ENCODE data around the gene WDR12.
"Not testable (repeated sequence)": the region's sequence is repeated elsewhere in the genome, so short reads cannot be mapped to it uniquely, and the experiment has no call there.

WDR12 gene

DNA sequence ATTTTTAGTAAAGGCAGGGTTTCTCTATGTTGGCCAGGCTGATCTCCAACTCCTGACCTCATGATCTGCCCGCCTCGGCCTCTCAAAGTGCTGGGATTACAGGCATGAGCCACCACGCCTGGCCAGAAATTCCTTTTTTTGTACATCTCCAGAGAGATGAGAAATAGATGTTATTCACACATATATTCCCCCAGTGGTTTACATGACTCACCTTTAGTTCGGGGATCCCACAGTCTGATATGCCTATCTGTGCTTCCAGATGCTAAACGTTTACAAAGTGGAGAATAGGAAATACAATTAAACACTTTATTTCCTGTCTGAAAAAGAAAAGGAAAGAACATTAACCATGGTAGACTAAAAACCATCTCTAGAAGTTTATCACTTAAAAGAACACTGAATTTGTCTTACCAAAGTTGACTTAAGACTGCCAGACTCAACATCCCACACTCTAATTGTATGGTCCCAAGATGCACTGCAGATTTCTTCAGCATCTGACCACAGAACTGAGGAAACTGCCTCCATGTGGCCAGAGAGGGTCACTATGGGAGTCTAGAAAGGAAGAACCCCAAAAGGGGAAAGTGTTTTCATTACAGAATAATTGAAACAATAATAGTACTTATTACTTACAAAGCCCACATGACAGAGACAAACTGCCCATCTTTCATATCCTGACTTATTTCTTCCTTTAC lies 27.3 kb downstream of the WDR12 start:
- DNase-seq (ENCODE audit: low spot score), result peak; percentile 5

DNA sequence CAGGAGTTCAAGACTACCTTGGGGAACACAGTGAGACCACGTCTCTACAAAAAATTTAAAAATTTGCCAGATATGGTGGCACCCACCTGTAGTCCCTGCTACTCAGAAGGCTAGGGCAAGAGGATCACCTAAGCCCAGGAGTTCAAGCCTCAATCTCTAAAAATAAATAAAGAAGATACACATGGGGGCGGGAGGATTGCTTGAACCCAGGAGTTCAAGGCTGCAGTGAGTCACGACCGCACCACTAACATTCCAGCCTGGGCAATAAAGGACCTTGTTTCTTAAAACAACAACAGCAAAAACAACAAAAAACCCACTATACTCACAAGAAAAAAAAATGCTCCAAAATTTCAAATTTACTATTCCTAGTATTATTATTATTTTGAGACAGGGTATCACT lies 29.9 kb downstream of the WDR12 start:
- DNase-seq (ENCODE audit: low spot score), result no peak

DNA sequence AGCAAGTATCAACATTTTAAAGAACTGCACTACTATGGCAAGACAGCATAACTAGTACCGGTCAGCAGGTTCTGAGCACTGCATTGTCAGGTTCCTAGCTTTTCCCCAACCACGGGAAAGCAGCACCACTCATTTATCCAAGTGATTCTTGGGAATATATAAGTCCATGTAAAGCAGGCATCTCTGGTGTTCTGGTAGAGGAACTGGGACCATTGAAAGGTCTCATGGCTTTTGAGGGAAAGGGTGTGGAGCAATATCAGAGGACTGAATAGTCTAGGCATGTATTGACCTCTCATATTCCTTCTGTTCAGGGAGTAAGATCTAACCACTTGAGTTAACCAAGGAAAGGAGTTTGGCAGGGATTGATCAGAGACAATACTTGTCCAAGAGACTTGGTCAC lies 33.8 kb downstream of the WDR12 start:
- DNase-seq (ENCODE audit: low spot score), result no peak

DNA sequence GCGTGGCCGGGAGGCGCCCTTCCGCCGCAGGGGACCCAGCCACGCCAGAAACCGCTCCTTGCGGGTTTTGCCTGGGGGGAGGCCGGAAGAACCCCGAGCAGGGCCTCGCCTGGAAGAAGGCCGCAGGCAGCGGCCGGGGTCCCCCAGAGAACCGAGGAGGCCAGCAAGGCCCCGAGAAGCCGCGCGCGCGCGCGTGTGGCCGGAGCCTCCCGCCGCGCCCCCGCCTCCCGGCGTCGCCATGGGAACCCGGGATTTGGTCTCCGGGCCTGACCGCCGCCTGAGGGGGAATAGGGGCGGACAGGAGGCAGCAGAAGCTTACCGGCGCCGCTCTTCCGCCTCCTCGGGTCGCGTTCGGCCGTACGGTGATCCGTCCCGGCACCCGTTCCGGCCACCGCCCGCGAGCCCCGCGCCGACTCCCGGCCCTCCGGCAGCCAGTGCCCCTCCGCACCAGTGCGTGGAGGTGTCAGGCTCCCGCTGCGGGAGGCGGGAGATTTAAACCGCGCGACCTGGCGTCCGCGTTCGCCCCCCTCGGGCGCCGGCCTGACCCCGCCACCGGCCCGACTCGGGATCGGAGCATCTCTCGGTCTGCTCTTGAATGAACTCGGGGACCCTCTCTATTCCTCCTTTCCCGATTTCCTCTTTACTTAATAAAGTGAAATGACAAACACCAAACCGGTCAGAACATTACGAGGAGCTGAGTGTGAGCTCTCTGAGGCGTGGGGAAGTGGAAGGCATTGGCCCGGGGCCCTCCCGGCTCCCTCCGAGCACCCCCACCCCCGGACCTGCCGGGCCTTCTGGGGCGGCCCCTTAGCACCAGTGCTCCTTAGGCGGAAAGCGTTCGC lies 40.0 kb downstream of the WDR12 start, which contains the start of gene ICA1L:
TSS of gene ICA1L (minus strand) at position 467 of the 842 bp plus-strand sequence. CDS start 42,757 bp downstream, outside the sequence.
- DNase-seq (ENCODE audit: low spot score), result peak; percentile 71

DNA sequence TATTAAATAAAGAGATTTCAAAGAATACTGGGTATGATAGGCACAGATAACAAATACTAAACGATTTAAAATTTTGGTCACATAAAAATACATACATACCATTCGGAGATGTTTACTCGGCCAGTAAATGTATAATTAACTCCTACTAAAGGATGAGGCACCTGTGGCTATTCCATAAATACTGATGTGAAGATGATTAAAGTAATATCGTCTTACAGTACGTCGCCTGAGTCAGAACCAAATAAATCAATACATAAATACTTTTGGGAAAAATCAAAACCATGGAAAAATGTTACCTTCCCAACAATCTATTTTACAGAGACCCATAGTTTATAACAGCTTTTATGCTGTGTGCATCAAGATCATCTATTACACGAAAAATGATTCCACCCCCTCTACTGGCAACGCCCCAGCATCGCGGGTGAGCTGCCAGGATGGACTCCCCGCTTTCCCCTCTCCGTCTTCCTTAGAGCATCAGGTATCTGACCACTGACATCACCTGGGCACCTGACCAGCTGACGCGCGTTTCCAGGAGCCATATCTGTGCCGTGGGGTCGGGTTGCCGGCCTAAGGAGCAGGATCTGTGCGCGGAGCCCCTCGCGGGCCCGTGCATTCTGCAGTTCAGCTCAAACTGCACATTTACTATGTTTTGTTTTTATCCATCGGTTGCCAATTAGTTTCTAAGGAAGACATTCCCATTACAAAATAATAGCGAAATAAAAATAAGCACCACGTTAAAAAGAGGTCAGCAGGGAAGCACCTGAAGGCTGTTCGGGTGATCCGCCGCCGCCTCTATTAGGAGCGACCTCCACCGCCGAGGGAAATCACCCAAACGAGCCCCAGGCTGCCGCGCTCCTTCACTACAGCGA lies 40.8 kb downstream of the WDR12 start:
- peak; percentile 40 for DNase-seq (ENCODE audit: low spot score)

DNA sequence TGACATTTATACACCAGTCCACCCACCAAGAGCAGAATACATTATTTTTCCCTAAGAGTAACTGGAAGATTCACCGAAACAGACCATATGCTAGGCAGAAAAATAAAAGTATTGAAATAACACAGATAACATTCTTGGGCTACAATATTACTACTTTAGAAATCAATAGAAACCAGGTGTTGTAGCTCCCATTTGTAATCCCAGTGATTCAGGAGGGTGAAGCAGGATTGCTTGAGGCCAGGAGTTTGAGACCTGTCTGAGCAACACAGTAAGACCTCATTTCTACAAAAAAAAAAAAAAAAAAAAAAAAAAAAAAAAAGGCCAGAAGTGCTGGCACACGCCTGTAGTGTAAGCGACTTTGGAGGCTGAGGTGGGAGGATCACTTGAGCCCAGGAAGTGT lies 49.5 kb downstream of the WDR12 start:
- DNase-seq (ENCODE audit: low spot score), result no peak

DNA sequence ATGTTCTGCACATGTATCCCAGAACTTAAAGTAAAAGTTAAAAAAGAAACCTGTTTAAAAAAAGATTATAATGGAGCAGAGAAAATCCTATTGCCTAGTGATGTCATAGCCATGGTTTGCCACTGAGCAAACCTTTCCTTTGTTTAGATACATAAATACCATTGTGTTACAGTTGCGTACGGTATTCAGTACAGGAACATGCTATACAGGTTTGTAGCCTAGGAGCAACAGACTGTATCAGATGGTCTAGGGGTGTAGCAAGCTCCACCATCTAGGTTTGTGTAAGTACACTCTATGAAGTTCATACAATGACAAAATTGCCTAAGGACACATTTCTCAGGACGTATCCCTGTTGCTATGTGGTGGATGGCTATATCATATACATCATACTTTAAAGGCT lies 52.9 kb downstream of the WDR12 start:
- DNase-seq (ENCODE audit: low spot score), result no peak

DNA sequence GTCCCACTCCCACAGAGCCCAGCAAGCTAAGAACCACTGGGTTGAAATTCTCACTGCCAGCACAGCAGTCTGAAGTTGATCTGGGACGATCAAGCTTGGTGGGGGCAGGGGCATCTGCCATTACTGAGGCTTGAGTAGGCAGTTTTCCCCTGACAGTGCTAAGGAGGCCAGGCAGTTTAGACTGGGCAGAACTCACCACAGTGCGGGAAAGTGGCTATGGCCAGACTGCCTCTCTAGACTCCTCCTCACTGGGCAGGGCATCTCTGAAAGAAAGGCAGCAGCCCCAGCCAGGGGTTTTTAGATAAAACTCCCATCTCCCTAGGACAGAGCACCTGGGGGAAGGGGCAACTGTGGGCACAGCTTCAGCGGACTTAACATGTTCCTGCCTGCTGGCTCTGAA lies 62.1 kb downstream of the WDR12 start:
- DNase-seq (ENCODE audit: low spot score), result not testable (repeated sequence)

DNA sequence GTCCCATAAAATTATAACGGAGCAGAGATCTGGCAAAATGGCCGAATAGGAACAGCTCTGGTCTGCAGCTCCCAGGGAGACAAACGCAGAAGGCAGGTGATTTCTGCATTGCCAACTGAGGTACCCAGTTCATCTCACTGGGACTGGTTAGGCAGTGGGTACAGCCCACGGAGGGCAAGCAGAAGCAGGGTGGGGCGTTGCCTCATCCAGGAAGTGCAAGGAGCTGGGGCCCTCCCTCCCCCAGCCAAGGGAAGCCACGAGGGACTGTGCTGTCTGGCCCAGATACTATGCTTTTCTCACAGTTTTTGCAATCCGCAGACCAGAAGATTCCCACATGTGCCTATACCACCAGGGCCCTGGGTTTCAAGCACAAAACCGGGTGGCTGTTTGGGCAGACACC lies 62.7 kb downstream of the WDR12 start:
- no peak for DNase-seq (ENCODE audit: low spot score)

DNA sequence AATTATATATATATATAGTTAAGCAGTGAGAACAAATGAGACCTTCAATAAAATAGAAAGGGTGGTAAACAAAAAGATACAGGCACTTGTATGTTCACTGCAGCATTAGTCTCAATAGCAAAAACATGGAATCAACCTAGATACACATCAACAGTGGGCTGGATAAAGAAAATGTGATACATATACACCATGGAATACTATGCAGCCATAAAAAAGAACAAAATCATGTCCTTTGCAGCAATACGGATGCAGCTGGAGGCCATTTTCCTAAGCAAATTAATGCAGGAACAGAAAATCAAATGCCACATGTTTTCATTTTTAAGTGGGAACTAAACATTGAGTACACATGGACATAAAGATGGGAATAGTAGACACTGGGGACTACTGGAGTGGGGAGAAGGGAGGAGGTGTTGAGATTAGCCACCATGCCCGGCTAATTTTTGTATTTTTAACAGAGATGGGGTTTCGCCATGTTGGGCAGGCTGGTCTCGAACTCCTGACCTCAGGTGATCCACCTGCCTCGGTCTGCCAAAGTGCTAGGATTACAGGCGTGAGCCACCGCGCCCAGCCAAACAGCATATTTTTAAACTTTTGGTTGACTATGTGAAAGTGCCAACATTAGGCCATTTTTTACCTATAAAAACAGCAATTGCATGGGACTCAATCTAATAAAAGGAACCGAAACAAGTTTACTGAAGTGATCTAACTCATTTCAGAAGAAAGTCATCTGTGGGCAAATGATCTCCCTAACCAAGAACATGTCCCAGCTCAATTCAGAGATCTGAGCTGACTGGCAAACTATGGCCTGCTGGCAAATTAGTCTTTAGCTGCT lies 63.6 kb downstream of the WDR12 start:
- DNase-seq (ENCODE audit: low spot score), result no peak

DNA sequence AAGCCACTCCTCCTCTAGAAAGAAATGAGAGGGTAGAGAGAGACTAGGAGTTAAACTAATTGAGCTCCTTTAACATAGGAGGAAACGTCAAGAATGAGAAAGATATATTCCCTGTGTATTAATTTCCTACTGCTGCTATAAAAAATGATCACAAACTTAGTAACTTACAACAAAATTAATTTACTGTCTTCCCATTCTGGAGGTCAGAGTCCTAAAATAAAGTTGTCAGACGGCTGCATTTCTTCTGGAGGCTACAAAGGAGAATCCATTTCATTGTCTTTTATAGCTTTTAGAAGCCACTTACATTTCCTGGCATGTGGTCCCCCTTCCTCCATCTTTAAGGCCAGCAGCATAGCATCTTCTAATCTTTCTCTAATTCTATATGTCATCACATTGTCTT lies 66.8 kb downstream of the WDR12 start:
- DNase-seq (ENCODE audit: low spot score), result no peak

DNA sequence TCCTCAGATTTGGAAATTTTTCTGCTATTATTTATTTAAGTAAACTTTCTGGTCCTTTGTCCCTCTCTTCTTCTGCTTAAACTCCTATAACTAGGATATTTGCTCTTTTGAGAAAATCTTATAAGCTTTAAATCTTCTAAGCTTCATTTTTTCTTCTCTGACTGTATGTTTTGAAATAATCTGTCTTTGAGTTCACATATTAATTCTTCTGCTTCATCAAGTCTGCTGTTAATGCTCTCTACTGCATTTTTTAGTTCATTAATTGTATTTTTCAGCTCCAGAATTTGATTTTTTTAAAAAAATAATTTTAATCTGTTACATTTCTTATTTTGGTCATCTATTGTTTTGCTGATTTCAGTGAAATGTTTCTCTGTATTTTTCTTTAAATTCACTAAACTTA lies 68.8 kb downstream of the WDR12 start:
- no peak for DNase-seq (ENCODE audit: low spot score)

DNA sequence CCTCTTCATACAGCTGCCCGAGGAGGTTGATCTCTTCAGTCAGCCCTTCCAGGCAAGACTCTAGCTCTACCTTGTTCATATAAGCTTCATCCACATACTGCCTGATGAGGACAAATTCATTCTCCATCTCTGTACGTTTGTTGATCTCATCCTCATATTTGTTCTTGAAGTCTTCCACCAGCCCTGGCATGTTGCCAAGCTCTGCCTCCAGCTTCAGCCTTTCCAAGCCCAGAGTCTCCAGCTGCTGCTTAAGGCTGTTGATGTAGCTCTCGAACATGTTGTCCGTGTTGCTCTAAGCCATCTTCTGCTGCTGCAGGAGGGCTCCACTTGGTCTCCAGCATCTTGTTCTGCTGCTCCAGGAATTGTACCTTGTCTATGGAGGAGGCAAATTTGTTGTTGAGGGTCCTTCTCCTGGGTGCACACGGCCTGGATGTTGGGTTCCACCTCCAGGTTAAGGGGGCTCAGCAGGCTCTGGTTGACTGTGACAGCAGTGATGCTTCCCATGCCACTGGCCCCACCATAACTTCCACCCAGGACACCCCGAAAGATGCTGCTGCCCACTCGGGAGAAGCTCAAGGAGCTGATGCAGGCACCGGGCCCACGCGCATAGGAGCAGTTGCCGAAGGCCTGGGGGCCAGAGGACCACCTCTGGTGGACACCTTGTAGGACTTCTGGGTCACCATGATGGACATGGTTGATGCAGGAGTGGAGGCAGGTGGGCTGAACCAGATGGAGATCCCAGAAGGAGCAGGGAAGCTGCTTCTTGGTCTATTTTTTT lies 70.2 kb downstream of the WDR12 start:
- DNase-seq (ENCODE audit: low spot score), result no peak

DNA sequence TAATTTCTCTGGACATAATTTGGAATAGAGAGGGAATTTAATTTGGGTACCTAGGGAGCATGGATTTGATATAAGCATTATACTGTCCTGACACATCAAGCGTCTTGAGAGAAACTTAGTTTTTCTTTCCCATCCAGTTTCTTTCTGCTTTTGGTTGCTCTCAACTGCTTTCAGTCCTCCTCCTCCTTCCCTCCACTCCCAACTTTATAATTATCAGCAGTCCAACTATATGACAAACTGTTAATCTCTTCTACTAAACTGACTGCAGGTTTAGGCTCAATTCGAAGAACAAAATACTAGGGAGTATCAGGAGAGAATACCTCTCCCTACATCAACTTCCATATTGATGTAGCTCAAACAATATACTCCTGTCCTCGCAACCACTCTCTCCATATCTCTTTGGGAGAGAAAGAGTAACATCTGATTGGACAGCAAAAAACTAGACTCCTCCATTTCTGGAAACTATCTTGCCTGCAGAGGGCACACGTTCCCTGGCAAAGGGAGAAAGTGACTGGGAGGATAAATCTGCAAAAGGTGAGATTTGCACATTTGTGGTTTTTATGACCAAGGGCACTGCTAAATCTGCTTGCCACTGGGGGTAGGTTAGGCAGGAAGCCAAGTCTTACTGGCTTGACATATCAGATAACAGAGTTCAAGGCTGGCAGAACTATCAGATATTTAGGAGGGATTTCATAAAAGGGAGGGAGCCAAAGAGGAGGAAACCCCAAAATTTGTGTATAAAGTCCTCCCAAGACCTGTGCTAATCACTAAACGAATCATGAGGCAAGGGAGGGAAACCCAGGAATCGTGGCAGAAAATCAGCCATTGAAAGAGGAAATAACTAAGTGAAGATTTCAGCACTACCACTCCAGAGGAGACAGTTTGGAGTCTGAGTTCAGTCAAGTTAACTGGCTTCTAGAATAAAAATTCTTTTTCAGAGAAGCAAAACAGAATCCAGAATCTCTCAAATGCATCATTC lies 79.9 kb downstream of the WDR12 start:
- DNase-seq (ENCODE audit: low spot score), result peak; percentile 78

DNA sequence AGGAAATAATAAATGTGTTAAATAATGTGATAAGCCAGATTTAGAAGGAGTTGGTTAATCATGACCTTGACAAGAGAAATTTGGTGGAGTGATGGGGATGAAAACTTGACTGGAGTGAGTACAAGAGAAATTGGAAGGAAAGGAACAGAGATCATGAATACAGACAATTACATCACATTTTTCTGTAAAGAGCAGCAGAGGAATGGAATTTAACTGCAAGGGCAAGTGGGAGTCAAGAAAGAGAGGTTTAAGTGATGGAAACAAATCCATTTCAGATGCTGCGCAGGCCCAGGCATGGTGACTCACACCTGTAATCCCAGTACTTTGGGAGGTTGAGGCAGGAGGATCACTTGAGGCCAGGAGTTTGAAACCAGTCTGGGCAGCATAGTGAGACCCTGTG lies 86.6 kb downstream of the WDR12 start:
- no peak for DNase-seq (ENCODE audit: low spot score)

Measured in AG08395 (cell line).